Measurements from ENCODE around the gene INTS11.
A peak's percentile ranks its signal among the peaks of the same experiment; 100 is the strongest.

The INTS11 gene

DNA sequence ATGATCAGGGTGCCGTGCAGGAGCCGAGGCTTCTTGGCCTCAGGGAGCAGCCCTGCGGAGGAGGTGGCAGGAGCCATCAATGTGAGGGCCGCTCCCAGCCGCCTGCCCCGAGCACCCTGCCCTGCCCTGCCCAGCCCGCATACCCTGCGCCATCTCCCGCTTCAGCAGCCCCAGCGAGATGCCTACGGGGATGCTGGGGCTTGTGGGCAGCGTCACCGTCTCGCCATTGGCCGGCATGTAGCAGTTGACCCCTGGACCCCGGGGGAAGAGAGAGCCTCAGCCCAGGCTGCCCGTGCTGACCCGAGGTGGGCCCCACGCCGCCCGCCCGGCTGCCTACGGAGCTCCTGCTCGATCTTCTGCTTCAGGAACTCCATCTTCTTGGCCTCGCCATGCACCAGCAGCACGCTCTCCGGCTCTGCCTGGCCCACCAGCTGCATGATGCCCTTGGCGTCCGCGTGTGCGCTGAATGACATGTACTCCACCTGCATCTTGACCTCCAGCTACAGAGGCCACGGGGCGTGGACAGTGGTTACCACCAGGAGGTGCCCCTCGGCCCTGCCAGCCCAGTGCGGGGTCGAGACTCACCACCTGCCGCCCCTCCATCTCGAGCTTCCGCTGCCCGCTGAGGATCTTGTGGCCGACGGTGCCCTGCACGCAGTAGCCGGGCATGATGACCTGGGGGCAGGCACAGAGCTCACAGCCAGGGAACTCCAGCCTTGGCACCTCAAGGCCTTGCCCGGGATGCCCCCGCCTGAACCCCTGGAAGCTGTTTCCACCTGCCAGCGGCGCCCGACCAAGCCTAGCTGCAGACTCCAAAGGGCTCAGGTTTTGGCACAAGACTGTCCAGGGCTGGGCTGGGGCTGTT lies 11.8 kb downstream of the INTS11 start:
- DNase-seq: no peak

GRCh38 chr1:1311107-1312104 lies 13.1 kb downstream of the INTS11 start:
- no peak for DNase-seq

DNA sequence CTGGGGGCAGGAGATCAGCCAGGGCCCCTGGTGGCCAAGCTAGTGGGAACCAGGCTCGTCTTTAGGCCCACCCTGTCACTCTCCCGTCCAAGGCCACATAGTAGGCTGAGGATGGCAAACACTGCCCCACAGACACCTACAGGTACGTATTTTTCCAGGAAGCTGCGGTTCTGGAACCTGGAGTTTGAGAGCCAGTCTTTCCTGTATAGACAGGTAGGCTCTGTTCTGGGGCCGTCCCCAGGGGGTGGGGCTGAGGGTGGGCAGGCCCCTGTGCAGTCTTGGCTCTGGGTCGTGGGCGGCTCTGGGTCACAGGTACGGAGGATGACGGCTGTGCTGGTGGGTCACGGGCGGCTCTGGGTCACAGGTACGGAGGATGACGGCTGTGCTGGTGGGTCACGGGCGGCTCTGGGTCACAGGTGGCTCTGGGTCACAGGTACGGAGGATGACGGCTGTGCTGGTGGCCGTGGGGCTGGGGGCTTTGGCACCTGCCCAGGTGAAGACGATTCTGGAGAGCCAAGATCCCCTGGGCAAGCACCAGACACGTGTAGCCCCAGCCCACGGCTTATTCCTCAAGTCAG lies 13.9 kb downstream of the INTS11 start:
- DNase-seq: no peak

GRCh38 chr1:1310109-1310385 lies 14.4 kb downstream of the INTS11 start:
- no peak for DNase-seq

DNA sequence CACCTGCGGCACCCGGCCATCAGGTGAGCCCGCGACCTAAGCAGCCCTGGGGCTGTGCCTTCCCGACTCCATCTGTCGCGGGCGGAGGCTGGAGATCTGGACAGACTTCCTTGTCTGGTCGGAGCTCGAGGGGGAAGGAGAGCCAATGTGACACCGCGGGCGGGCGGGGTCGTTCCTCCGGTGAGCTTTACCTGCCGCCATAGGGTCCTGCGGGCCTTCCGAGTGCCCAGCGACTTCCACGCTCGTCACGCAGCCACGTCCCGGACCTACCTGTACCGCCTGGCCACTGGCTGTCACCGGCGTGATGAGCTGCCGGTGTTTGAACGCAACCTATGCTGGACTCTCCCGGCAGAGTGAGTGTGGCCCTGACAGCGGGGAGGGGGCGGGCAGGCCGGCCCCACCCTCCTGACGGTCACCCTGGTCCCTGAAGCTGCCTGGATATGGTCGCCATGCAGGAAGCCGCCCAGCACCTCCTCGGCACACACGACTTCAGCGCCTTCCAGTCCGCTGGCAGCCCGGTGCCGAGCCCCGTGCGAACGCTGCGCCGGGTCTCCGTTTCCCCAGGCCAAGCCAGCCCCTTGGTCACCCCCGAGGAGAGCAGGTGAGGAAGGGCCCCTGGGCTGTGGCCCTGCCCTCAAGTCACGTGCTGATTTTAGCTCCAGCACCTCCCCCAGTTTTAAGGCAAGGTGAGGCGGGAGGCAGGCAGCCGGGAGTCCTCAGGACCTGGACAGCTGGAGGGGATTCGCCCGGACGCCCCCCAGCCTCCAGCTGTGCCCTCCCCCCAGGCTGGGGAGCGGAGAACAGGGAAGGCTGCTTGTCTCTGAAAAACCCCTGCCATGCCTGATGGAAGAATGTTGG lies 15.0 kb downstream of the INTS11 start:
- no peak for DNase-seq

DNA sequence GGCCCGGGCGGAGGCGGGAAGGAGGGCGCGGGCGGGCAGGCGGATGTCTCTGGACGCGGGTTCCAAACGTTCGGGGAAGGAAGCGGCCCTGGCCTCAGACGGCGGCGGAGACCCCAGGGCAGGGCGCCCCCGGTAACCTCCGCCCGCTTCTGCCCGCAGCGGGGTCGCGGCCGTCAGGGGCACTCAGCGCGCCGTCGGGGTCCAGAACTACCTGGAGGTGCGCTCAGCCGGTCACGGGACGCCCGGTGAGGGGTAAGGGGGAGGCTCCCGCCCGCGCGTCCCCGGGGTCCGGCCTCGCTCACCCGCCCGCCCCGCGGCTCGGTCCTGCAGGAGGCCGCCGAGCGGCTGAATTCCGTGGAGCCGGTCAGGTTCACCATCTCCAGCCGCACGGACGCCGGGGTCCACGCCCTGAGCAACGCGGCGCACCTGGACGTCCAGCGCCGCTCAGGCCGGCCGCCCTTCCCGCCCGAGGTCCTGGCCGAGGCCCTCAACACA lies 15.7 kb downstream of the INTS11 start:
- DNase-seq: no peak

DNA sequence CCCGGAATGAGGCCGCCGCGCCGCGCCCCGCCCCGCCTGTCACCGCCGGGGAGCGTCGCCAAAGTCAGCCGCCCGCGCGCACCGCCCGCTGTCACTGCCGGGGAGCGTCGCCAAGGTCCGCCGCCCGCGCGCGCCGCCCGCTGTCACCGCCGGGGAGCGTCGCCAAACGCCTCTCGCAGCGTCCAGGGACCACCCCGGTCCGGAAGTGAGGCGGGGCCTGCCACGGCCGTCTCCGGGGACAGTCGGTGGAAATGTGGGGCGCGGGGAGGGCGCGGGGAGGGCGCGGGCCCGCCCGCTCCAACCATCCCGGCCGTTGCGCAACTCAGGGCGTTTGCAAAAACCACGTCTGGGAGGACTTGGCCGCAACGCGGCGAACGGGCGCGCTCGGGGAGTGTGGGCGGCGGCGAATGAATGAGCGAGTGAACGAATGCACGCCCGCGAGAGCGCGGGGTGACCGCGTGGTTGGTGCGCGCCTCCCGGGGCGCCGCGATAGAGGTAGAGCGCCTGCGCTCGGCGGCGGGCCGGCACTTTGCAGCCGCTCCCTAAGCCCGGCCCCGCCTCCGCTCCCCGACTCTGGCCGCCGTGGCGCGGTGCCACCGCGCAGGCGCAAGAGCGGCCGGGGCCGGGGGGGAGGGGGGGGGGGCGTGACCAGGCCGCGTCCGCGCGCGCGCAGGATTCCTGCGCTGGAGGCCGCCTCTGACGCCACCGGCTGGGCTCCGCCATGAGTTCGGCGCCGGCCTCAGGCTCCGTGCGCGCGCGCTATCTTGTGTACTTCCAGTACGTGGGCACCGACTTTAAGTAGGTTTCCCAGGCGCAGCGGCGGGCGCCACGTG lies 16.3 kb downstream of the INTS11 start, which contains the start of the genes ACAP3 and PUSL1:
ACAP3 (minus strand) TSS at position 8 of the 833 bp plus-strand sequence. CDS start 115 bp downstream, outside the sequence.
PUSL1 (plus strand) TSS at position 675 of the 833 bp plus-strand sequence; CDS start at position 722, 47 bp downstream.
- peak; percentile 92 for DNase-seq

DNA sequence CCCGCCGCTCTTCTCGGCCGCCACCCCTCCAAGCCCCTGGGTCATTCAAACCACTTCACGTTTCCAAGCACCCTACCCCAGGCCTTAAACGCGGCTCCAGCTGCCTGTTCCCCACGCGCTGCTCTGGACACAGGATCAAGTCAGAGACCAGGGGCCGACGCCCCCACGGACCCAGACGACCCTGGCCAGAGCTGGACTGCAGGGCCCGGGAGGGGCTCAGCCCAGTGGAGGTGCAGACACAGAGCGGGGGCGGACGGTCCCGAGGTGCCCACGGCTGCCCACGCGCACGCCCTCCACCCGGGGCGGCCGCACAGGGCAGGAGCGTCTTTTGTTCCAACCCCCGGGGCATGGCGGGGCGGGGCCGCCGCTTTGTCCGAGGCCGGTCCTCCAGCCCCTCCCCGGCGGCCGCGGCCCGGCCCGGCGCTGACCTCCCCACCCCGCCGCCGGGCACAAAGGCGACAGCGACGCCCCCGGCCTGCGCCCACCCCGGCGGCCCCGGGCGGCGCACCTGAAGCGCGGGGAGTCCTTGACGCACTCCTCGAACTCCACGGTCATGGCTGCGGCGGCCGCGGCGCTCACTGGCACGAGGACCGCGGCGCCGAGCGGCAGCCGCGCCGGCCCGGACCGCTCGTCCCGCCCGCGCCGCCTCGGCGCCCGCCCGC lies 17.1 kb downstream of the INTS11 start:
- DNase-seq: no peak

GRCh38 chr1:1306661-1307260 lies 17.7 kb downstream of the INTS11 start:
- no peak for DNase-seq

- no peak for DNase-seq
These were observed 18.3 kb downstream of the INTS11 start for GRCh38 chr1:1306070-1306660.

GRCh38 chr1:1305300-1306069 lies 19.0 kb downstream of the INTS11 start:
- no peak for DNase-seq

DNA sequence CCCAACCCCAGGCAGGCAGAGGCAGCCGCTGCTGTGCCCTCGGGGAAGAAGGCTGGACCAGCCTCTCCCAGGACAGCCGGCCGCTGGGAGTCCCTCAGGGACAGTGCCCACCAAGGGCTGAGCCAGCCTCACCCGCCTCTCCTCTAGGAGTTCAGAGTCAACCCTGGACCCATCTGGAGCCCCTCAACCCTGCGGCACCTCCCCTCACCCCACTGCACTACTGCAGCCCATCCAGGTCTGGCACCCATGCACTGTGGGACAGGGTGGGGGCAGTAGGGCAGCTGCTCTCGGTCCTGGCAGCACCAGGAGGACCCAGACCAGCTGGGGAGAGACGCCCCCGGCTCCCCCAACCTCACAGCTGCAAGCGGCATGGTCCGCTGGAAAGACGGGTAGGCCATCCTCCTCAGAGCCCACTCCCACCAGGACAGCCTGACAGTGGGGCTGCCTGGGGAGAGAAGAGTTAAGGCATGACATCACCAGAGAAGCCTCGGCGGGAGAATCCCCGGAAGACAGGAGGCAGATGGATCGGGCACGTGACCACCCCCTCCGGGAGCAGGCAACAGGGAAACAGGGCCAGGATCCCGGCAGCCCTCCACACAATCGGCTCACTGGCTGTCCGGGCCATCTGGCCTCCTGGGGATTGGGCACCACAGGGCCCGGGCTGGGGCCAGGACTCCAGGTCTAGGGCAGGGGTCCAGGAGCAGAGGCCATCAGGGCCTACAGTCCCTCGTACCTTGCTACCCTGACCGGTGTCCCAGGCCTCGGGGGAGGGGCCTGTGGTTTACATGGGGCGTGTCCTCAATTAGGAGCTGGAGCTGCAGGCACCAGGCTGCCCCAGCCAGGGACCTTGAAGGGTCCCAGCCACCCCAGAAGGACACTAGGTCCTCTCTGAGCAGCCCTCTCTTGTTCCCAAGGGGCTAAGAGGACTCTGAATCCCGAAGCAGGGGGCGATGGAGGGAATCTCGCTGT lies 19.8 kb downstream of the INTS11 start:
- DNase-seq: peak; percentile 67

- DNase-seq: no peak
These were observed 20.7 kb downstream of the INTS11 start for GRCh38 chr1:1303736-1304135.

- no peak for DNase-seq
These were observed 21.4 kb downstream of the INTS11 start for GRCh38 chr1:1302951-1303509.

DNA sequence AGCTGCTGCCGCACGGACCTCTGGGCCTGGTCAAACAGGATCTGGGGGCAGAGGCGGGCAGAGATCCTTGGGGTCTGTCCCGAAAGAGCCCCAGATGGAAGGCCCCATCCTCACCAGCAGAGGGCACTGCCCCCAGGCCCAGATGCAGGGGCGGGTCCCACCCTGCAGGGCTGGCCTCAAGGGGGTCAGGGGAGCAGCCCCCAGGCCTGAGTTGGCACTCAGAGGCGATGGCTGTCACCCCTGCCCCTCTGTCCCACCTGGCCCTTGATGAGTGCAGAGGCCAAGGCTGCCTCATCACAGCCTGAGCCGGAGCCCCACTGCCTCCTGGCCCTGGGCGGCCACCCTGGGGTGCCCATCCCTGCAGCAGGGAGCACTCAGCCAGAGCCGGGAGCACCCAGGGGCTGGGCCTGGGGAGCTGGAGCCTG lies 22.4 kb downstream of the INTS11 start:
- DNase-seq: no peak

DNA sequence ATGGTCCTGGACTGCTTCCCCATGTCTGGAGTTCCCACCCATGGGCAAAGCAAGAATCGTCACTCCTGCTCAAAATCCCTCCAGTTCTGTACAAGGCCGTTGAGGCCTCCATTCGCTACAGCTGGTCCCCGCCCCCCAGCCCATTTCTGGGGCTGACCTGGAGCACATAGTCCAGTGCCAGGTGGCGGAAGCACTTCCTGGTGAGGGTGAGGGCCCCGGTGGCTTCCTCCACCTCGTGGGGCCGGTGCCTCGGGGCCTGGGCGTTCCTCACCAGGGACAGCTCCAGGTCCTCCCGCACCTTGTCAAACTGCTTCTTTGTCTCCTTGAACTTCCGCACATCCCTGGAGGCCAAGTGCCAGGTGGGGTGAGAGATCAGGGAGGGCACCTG lies 24.1 kb downstream of the INTS11 start:
- no peak for DNase-seq

DNA sequence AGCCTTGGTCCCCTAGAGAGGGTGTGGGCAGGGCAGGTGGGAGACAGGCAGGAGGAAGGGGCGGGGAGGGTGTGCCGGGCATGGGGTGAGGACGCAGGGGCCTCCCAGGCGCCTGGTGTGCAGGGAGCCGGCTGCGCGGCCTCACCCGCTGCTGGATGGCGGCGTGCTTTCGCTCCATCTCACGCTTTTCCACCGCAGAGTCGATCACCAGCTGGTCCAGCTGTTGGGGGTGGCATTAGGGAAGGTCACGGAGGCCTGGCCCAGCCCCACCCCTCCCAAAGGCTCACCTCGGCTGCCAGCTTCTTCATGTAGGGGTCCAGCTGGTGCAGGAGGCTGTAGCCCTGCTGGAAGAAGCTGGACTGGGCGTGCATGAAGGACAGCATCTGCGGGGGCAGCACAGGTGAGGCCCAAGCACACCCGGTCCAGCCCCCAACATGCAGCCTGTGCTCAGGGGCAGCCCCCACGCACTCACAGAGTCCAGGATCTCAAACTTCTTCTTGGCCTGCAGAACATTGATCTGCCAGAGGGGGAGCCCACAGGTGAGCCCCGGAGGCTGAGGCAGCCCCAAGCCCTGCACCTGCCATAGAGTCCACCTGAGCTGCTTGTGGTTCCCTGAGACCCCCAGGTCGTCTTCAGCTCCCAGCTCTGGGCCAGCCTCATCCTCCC lies 24.6 kb downstream of the INTS11 start:
- DNase-seq: no peak
